Fibroblast of lung (primary cell): ENCODE data around the gene ZAR1. TPM values are rescaled to one million over a fixed set of nuclear protein-coding genes. Genes with fewer than 3 reads are reported as not detected.

Experiments
- DNase-seq, 2 donors: peaks; one replicate each; pipeline versions ENCODE4 v3.0.0 to v3.0.0-alpha.2; 2010; ENCODE audit warnings: low read depth in 2 of 2
- H2AFZ ChIP-seq: 2 replicates; pipeline ENCODE4 v1.5.1; 2012; ENCODE audit warnings: low read length, control low read depth, inconsistent platforms
- H3K27ac ChIP-seq: 2 replicates; pipeline ENCODE4 v1.5.1; 2011; ENCODE audit warnings: low read length, control low read depth; ENCODE audit not compliant: insufficient read depth
- H3K27me3 ChIP-seq: 2 replicates; pipeline ENCODE4 v1.5.1; 2011; ENCODE audit warnings: mild to moderate bottlenecking, low read length; ENCODE audit not compliant: control insufficient read depth, insufficient read depth
- H3K36me3 ChIP-seq: 2 replicates; pipeline ENCODE4 v1.5.1; 2011; ENCODE audit warnings: low read length; ENCODE audit not compliant: control insufficient read depth, insufficient read depth
- H3K4me1 ChIP-seq: 2 replicates; pipeline ENCODE4 v1.5.1; 2011; ENCODE audit warnings: low read length; ENCODE audit not compliant: control insufficient read depth, insufficient read depth; ENCODE audit errors: extremely low read depth
- H3K4me2 ChIP-seq: 2 replicates; pipeline ENCODE4 v1.5.1; 2011; ENCODE audit warnings: low read length, control low read depth; ENCODE audit not compliant: insufficient read depth; ENCODE audit errors: extremely low read depth
- H3K4me3 ChIP-seq, 4 experiments: fragments of 200-600 bp in 1 of 4; sonication (generic) in 1 of 4; replicated peaks in 1 of 4; 2 replicates each; pipeline ENCODE4 v1.5.1; 2011 to 2016; ENCODE audit warnings: low read length in 4 of 4, low read depth in 3 of 4, mild to moderate bottlenecking in 3 of 4, control low read depth in 2 of 4, inconsistent platforms in 1 of 4, mixed read lengths in 1 of 4; ENCODE audit not compliant: insufficient read depth in 1 of 4; ENCODE audit errors: control extremely low read depth in 1 of 4
- H3K79me2 ChIP-seq: 2 replicates; pipeline ENCODE4 v1.5.1; 2012; ENCODE audit warnings: mild to moderate bottlenecking, low read length, inconsistent platforms; ENCODE audit not compliant: control insufficient read depth, insufficient read depth
- H3K9ac ChIP-seq: 2 replicates; pipeline ENCODE4 v1.5.1; 2011; ENCODE audit warnings: mild to moderate bottlenecking, low read length, control low read depth; ENCODE audit not compliant: insufficient read depth
- H3K9me3 ChIP-seq: 2 replicates; pipeline ENCODE4 v1.5.1; 2012; ENCODE audit warnings: low read depth, low read length; ENCODE audit not compliant: control insufficient read depth, insufficient read depth
- H4K20me1 ChIP-seq: 2 replicates; pipeline ENCODE4 v1.5.1; 2011; ENCODE audit warnings: low read length; ENCODE audit not compliant: control insufficient read depth, insufficient read depth; ENCODE audit errors: extremely low read depth
- EZH2 ChIP-seq: IDR thresholded peaks from 2 replicates; pipeline ENCODE4 v1.5.1; 2012; ENCODE audit warnings: low read length, control low read depth, mild to moderate bottlenecking; ENCODE audit errors: missing control alignments
- polyA plus RNA-seq, 2 donors: library from polyadenylated mRNA; depleted of rRNA in 1 of 2; stranded (reverse) in 1 of 2; unstranded in 1 of 2; fragments of >200 nt; gene quantifications; 2 replicates each; pipeline ENCODE4 v1.2.1, GENCODE V29; 2011 to 2012; ENCODE audit warnings: missing spikeins in 1 of 2
- total RNA-seq: library from RNA; depleted of rRNA; stranded (reverse); fragments of >200 nt; gene quantifications from 2 replicates; pipeline ENCODE4 v1.2.1, GENCODE V29; 2014
- TF ChIP-seq, protein P1 (sequence below), 2 donors: IDR thresholded peaks in 1 of 2; conservative IDR thresholded peaks in 1 of 2; 1 replicate in 1 of 2; 2 replicates in 1 of 2; pipeline ENCODE4 v1.5.1; 2011 to 2012; ENCODE audit warnings: low read length in 2 of 2, control low read depth in 1 of 2, inconsistent platforms in 1 of 2, low read depth in 1 of 2, mild to moderate bottlenecking in 1 of 2

Gene ZAR1
- total and polyA plus RNA-seq, 2 donors (not counting 1 experiment from before 2014, with no cell fraction given), result not detected

DNA sequence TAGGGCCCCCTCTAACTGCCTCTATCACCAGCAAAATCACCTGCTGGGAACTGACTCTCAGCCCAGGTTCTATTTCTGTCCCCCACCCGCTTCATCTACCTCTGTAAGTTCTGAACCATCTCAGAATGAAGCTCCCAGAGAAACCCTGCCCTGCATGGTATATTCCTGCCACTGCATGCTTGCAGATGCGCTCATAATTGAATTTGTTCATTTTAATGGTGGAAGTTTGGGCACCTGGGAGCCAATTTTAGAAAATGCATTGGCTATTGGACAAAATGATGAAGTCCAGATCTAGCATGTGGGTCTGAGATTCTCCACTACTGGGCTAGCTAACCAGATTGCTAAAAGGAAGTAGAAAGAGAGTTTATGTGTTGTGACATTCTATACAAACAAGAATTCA is 35.5 kb upstream of the ZAR1 start:
- no peak for TF ChIP-seq EZH2
- TF ChIP-seq, protein P1, sequence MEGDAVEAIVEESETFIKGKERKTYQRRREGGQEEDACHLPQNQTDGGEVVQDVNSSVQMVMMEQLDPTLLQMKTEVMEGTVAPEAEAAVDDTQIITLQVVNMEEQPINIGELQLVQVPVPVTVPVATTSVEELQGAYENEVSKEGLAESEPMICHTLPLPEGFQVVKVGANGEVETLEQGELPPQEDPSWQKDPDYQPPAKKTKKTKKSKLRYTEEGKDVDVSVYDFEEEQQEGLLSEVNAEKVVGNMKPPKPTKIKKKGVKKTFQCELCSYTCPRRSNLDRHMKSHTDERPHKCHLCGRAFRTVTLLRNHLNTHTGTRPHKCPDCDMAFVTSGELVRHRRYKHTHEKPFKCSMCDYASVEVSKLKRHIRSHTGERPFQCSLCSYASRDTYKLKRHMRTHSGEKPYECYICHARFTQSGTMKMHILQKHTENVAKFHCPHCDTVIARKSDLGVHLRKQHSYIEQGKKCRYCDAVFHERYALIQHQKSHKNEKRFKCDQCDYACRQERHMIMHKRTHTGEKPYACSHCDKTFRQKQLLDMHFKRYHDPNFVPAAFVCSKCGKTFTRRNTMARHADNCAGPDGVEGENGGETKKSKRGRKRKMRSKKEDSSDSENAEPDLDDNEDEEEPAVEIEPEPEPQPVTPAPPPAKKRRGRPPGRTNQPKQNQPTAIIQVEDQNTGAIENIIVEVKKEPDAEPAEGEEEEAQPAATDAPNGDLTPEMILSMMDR (conservative IDR thresholded peaks at IDR 0.05 in 1 of 2, IDR thresholded peaks at IDR 0.05 in 1 of 2; ENCODE audit: low read depth in 1 of 2, low read length in 2 of 2), result no peak
- H3K4me1 ChIP-seq, result no peaks in the 10 kb centered on the region
- no peaks in the 10 kb centered on the region for H3K36me3 ChIP-seq
- H3K27me3 ChIP-seq, result no peaks in the 10 kb centered on the region
- no peaks in the 10 kb centered on the region for H4K20me1 ChIP-seq
- H2AFZ ChIP-seq, result no peak overlapping the region
- DNase-seq, result no peak
- no peak overlapping the region for H3K27ac ChIP-seq
- H3K79me2 ChIP-seq, result no peaks in the 10 kb centered on the region
- no peaks in the 10 kb centered on the region for H3K9me3 ChIP-seq
- H3K4me3 ChIP-seq, result no peak overlapping the region
- no peak overlapping the region for H3K9ac ChIP-seq
- H3K4me2 ChIP-seq, result no peak overlapping the region

DNA sequence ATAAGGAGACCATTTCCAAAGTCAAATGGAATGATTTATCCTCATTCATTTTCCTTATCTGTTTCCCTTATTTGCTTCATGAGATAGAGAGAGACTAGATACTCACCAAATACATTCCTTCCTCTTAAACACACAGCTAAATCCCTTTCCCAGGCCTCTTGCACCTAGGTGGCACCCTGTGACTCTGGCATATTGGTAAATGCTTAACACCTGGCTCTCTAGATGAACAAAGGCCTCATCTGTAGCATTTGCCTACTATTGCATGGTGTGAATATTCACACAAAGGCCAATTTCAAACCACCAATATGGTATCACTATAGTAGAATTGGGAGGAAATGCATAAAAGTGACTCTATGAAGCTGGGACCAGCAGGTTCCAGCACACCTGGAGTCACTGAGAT is 29.1 kb upstream of the ZAR1 start:
- Histone ChIP-seq H3K36me3 (no peaks in the 10 kb centered on the region), H3K9ac (no peak overlapping the region), H4K20me1 (no peaks in the 10 kb centered on the region), H3K27ac (no peak overlapping the region), H3K4me3 (no peak overlapping the region), H3K4me2 (no peak overlapping the region), H2AFZ (no peak overlapping the region), H3K79me2 (no peaks in the 10 kb centered on the region), H3K4me1 (no peaks in the 10 kb centered on the region), H3K27me3 (peaks cover 7% of the 10 kb centered on the region), H3K9me3 (no peaks in the 10 kb centered on the region)
- TF ChIP-seq, protein P1 (conservative IDR thresholded peaks at IDR 0.05 in 1 of 2, IDR thresholded peaks at IDR 0.05 in 1 of 2; ENCODE audit: low read depth in 1 of 2, low read length in 2 of 2), result no peak
- TF ChIP-seq EZH2, result no peak
- DNase-seq, result no peak

GRCh38 chr4:48462363-48462762 is 27.7 kb upstream of the ZAR1 start:
- H3K79me2 ChIP-seq, result no peaks in the 10 kb centered on the region
- no peaks in the 10 kb centered on the region for H4K20me1 ChIP-seq
- TF ChIP-seq EZH2, result no peak
- TF ChIP-seq, protein P1 (conservative IDR thresholded peaks at IDR 0.05 in 1 of 2, IDR thresholded peaks at IDR 0.05 in 1 of 2; ENCODE audit: low read depth in 1 of 2, low read length in 2 of 2), result no peak

More at GRCh38 chr4:48462363-48462762, 27.7 kb upstream of the ZAR1 start:
- Histone ChIP-seq H3K9me3 (no peaks in the 10 kb centered on the region), H2AFZ (no peak overlapping the region), H3K27ac (no peak overlapping the region), H3K4me2 (no peak overlapping the region), H3K27me3 (peaks cover 7% of the 10 kb centered on the region), H3K4me1 (no peaks in the 10 kb centered on the region), H3K36me3 (no peaks in the 10 kb centered on the region), H3K9ac (no peak overlapping the region), H3K4me3 (no peak overlapping the region)
- DNase-seq, result no peak
